ENCODE data around the gene FGD2. TPM values are rescaled to one million over a fixed set of nuclear protein-coding genes. Genes with fewer than 3 reads are reported as not detected.

Gene FGD2
- total and polyA plus RNA-seq, 2 of the 8 experiments (the other 6 are each of a cell fraction or from before 2014, with no cell fraction given) = 0.12 to 0.32 TPM

DNA sequence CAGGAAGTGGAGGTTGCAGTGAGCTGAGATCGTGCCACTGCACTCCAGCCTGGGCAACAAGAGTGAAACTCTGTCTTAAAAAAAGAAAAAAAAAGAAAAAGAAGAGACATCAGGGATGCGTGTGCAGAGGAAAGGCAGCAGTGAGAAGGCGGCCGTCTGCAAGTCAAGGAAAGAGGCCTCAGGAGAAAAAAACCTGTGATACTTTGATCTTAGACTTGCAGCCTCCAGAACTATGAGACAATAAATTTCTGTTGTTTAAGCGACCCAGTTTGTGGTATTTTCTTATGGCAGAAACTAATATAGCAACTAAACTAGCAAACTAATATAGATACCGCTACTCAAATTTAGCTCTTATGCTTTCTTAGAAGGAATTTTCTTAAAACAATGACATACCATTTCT, 36.1 kb downstream of the FGD2 start (continued):
- TF ChIP-seq, protein P1, sequence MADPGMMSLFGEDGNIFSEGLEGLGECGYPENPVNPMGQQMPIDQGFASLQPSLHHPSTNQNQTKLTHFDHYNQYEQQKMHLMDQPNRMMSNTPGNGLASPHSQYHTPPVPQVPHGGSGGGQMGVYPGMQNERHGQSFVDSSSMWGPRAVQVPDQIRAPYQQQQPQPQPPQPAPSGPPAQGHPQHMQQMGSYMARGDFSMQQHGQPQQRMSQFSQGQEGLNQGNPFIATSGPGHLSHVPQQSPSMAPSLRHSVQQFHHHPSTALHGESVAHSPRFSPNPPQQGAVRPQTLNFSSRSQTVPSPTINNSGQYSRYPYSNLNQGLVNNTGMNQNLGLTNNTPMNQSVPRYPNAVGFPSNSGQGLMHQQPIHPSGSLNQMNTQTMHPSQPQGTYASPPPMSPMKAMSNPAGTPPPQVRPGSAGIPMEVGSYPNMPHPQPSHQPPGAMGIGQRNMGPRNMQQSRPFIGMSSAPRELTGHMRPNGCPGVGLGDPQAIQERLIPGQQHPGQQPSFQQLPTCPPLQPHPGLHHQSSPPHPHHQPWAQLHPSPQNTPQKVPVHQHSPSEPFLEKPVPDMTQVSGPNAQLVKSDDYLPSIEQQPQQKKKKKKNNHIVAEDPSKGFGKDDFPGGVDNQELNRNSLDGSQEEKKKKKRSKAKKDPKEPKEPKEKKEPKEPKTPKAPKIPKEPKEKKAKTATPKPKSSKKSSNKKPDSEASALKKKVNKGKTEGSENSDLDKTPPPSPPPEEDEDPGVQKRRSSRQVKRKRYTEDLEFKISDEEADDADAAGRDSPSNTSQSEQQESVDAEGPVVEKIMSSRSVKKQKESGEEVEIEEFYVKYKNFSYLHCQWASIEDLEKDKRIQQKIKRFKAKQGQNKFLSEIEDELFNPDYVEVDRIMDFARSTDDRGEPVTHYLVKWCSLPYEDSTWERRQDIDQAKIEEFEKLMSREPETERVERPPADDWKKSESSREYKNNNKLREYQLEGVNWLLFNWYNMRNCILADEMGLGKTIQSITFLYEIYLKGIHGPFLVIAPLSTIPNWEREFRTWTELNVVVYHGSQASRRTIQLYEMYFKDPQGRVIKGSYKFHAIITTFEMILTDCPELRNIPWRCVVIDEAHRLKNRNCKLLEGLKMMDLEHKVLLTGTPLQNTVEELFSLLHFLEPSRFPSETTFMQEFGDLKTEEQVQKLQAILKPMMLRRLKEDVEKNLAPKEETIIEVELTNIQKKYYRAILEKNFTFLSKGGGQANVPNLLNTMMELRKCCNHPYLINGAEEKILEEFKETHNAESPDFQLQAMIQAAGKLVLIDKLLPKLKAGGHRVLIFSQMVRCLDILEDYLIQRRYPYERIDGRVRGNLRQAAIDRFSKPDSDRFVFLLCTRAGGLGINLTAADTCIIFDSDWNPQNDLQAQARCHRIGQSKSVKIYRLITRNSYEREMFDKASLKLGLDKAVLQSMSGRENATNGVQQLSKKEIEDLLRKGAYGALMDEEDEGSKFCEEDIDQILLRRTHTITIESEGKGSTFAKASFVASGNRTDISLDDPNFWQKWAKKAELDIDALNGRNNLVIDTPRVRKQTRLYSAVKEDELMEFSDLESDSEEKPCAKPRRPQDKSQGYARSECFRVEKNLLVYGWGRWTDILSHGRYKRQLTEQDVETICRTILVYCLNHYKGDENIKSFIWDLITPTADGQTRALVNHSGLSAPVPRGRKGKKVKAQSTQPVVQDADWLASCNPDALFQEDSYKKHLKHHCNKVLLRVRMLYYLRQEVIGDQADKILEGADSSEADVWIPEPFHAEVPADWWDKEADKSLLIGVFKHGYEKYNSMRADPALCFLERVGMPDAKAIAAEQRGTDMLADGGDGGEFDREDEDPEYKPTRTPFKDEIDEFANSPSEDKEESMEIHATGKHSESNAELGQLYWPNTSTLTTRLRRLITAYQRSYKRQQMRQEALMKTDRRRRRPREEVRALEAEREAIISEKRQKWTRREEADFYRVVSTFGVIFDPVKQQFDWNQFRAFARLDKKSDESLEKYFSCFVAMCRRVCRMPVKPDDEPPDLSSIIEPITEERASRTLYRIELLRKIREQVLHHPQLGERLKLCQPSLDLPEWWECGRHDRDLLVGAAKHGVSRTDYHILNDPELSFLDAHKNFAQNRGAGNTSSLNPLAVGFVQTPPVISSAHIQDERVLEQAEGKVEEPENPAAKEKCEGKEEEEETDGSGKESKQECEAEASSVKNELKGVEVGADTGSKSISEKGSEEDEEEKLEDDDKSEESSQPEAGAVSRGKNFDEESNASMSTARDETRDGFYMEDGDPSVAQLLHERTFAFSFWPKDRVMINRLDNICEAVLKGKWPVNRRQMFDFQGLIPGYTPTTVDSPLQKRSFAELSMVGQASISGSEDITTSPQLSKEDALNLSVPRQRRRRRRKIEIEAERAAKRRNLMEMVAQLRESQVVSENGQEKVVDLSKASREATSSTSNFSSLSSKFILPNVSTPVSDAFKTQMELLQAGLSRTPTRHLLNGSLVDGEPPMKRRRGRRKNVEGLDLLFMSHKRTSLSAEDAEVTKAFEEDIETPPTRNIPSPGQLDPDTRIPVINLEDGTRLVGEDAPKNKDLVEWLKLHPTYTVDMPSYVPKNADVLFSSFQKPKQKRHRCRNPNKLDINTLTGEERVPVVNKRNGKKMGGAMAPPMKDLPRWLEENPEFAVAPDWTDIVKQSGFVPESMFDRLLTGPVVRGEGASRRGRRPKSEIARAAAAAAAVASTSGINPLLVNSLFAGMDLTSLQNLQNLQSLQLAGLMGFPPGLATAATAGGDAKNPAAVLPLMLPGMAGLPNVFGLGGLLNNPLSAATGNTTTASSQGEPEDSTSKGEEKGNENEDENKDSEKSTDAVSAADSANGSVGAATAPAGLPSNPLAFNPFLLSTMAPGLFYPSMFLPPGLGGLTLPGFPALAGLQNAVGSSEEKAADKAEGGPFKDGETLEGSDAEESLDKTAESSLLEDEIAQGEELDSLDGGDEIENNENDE (IDR thresholded peaks at IDR 0.05; ENCODE audit: insufficient replicate concordance, low read length) = no peak
- no peak for TF ChIP-seq SP2 (IDR thresholded peaks at IDR 0.05; ENCODE audit: low read length)
- TF ChIP-seq SIX5 (IDR thresholded peaks at IDR 0.05; ENCODE audit: low read depth, low read length) = no peak
- no peak for TF ChIP-seq MAFK (IDR thresholded peaks at IDR 0.05; ENCODE audit: low read depth, low read length)

Measured in H1 (cell line).